Medulla oblongata (tissue), 1 donor: ENCODE results near the gene PASD1.

Experiments
- DNase-seq: peaks from one replicate; pipeline ENCODE4 v3.0.0-alpha.2; 2015; ENCODE audit errors: extremely low spot score

The PASD1 gene

GRCh38 chrX:151702026-151702714, 138.7 kb downstream of the PASD1 start:
- DNase-seq: no peak

GRCh38 chrX:151702741-151703340, 139.4 kb downstream of the PASD1 start:
- DNase-seq: no peak

- no peak for DNase-seq
These were observed 140.0 kb downstream of the PASD1 start for GRCh38 chrX:151703487-151703886.

- DNase-seq: no peak
These were observed 140.7 kb downstream of the PASD1 start for GRCh38 chrX:151704041-151704663.

- no peak for DNase-seq
These were observed 145.3 kb downstream of the PASD1 start for GRCh38 chrX:151708821-151709220.

GRCh38 chrX:151710457-151710856, 147.0 kb downstream of the PASD1 start:
- DNase-seq: no peak

- DNase-seq: no peak
These were observed 147.7 kb downstream of the PASD1 start for GRCh38 chrX:151711154-151711553.

- no peak for DNase-seq
These were observed 148.3 kb downstream of the PASD1 start for GRCh38 chrX:151711787-151712186.

- DNase-seq: no peak
These were observed 148.8 kb downstream of the PASD1 start for GRCh38 chrX:151712253-151712652.

- DNase-seq: no peak
These were observed 150.4 kb downstream of the PASD1 start for GRCh38 chrX:151713849-151714248.

- no peak for DNase-seq
These were observed 150.9 kb downstream of the PASD1 start for GRCh38 chrX:151714362-151714761.

- DNase-seq: no peak
These were observed 152.3 kb downstream of the PASD1 start, which contains the start of gene FATE1 for GRCh38 chrX:151715752-151716151. Gene FATE1 (plus strand): TSS chrX:151716035. CDS start chrX:151716120, 85 bp downstream.

- no peak for DNase-seq
These were observed 158.9 kb downstream of the PASD1 start for GRCh38 chrX:151722241-151722846.

GRCh38 chrX:151723156-151723760, 159.8 kb downstream of the PASD1 start:
- DNase-seq: no peak

- no peak for DNase-seq
These were observed 161.3 kb downstream of the PASD1 start for GRCh38 chrX:151724563-151725337.

- no peak for DNase-seq
These were observed 161.8 kb downstream of the PASD1 start for GRCh38 chrX:151725338-151725614.
